Stimulated activated CD4-positive, alpha-beta T cell treated with anti-CD3 and anti-CD28 coated beads, Interleukin-15, amount 100 ng/mL, for 48 hours (primary cell): Measurements from ENCODE around the gene SLC34A2.

Experiments
- DNase-seq, 2 donors: peaks; one replicate each; pipeline ENCODE4 v3.0.0-alpha.2; 2020; ENCODE audit warnings: low read depth in 2 of 2

SLC34A2 gene

GRCh38 chr4:25662306-25662705 lies 6.7 kb downstream of the SLC34A2 start:
- no peak for DNase-seq

GRCh38 chr4:25663781-25664180 lies 8.1 kb downstream of the SLC34A2 start:
- DNase-seq, result no peak

DNA sequence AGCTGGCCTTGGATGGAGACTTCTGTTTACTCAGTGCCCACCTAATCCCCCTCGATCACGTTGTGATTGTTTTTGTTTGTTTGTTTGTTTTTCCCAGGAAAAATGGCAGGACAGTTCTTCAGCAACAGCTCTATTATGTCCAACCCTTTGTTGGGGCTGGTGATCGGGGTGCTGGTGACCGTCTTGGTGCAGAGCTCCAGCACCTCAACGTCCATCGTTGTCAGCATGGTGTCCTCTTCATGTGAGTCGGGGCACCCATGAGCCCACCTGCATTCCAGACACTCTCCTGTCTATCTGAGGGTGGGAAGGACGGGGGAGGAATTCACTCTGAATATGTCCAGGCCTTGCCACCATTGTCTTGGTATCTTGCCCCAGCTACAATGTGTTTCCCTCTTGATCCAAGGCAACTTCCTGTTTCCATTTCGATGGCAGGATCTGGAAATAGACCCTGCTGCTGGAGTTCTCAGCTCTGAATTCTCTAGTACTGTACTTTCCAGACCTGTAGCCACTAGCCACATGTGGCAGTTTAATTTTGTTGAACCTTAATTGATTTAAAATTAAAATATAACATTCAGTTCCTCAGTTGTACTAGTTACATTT lies 10.5 kb downstream of the SLC34A2 start:
- no peak for DNase-seq

- no peak for DNase-seq
These were observed 12.4 kb downstream of the SLC34A2 start for GRCh38 chr4:25667931-25668557.

DNA sequence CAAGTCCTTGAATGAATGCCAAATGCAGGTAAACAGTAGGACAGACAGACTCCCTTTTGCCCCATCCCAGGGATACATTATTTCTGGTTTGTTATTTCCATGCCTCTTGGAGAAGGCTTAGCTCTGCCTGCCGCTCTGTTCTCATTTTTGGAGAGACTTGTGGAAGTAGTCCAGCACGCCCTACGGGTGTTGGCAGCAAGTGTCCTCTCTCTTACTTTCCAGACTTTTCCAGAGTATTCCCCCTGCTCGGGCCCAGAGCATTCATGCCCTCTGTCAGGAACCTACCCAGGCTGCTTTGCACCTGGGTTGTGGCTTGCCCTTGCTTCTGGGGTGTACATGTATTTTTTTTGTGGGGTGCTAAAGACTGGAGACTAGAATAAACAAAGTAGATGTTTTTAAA lies 15.3 kb downstream of the SLC34A2 start:
- no peak for DNase-seq

DNA sequence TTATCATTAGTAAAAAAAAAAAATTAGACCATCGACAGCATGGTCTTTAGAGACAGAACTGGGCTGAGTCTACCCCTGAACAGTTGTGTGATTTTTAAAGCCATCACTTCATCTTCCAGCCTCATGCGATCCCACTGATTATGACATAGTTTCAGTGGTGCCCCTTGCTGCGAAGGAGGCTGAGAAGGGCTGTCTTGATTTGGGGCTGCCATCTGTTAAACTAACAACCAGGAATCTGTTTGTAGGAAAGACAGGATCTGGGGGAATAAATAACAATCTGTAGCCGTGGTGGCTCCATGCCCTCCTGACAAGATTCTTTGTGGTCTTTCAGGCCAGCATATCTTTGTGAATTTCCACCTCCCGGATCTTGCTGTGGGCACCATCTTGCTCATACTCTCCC lies 17.1 kb downstream of the SLC34A2 start:
- DNase-seq, result no peak

- DNase-seq, result no peak
These were observed 18.7 kb downstream of the SLC34A2 start for GRCh38 chr4:25674386-25674785.

GRCh38 chr4:25676221-25676620 lies 20.6 kb downstream of the SLC34A2 start:
- DNase-seq, result no peak

DNA sequence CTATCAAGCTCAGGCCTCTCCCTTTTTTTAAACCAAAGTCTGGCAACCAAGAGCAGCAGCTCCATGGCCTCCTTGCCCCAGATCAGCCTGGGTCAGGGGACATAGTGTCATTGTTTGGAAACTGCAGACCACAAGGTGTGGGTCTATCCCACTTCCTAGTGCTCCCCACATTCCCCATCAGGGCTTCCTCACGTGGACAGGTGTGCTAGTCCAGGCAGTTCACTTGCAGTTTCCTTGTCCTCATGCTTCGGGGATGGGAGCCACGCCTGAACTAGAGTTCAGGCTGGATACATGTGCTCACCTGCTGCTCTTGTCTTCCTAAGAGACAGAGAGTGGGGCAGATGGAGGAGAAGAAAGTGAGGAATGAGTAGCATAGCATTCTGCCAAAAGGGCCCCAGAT lies 21.5 kb downstream of the SLC34A2 start:
- DNase-seq, result no peak

DNA sequence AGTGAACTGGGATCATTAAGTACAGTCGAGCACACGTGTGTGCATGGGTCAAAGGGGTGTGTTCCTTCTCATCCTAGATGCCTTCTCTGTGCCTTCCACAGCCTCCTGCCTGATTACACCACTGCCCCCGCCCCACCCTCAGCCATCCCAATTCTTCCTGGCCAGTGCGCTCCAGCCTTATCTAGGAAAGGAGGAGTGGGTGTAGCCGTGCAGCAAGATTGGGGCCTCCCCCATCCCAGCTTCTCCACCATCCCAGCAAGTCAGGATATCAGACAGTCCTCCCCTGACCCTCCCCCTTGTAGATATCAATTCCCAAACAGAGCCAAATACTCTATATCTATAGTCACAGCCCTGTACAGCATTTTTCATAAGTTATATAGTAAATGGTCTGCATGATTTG lies 22.3 kb downstream of the SLC34A2 start:
- DNase-seq, result no peak

- DNase-seq, result no peak
These were observed 32.1 kb downstream of the SLC34A2 start for GRCh38 chr4:25687773-25688172.

- DNase-seq, result no peak
These were observed 38.8 kb downstream of the SLC34A2 start for GRCh38 chr4:25694466-25694865.

- DNase-seq, result no peak
These were observed 40.8 kb downstream of the SLC34A2 start for GRCh38 chr4:25696409-25696808.

GRCh38 chr4:25697516-25697915 lies 41.9 kb downstream of the SLC34A2 start:
- DNase-seq, result no peak

DNA sequence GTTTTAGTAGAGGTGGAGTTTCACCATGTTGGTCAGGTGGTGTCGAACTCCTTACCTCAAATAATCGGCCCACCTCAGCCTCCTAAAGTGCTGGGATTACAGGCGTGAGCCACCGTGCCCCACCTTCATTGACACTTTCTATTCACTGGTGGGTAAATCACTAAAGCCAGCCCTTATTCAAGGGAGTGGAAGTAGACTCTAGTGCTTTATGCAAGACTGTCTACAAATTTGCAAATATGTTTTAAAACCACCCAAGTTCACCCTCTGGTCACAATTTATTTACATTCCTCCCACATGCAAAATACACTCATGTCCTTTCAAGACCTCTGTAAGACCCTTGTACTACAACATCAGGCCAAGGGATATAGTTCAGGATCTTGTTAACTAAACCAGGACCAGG lies 45.0 kb downstream of the SLC34A2 start:
- no peak for DNase-seq

GRCh38 chr4:25702848-25703247 lies 47.2 kb downstream of the SLC34A2 start:
- DNase-seq, result no peak

DNA sequence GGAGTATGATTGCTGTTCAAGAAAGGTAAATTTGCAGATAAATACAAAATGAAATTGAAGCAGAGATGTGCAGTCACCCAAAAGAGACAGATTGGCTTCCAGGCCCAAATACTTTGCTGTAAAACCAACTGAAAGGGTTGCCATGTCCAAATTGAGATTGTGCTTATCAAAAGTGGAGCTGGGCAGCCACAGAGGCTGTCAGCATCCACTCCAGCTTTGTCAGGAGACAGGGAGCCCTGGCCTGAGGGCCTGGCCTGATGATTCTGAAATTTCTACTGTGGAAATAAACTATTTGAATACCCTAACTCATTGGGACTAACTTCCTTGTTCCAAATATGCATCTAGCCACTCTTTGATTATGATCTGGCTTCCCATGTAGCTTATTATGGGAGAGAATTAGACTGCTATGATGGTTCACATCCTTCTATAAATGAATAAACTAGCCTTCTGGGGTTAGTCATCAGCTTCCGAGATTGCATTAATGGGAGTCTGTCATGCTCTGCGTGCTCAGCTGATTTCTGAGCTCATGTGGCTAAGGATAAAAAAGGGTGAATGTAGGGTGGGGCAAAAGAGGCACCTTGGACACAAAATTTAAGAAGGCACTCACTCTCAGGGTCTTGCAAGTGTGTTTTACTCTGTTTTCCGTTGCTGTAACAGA lies 48.2 kb downstream of the SLC34A2 start:
- DNase-seq, result no peak

- DNase-seq, result no peak
These were observed 48.9 kb downstream of the SLC34A2 start for GRCh38 chr4:25704516-25704915.

DNA sequence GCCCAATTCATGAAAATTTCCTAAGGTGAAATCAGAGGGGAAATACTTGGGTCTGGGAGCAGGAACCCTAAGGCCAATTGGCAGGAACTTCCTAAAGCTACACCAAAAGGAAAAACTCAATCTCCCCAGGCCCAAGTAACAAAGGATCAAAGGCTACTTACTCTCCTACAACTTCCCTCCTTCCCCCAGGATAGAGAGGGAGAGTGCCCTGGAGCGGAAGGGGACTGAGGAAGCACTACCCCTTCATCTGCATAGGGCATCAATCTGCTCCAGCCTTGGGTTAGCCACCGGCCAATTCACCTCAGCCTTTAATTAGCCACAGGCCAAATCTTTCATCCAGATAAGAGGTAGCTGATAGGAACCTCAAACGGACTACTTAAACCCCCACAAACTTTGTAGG lies 55.0 kb downstream of the SLC34A2 start:
- no peak for DNase-seq

DNA sequence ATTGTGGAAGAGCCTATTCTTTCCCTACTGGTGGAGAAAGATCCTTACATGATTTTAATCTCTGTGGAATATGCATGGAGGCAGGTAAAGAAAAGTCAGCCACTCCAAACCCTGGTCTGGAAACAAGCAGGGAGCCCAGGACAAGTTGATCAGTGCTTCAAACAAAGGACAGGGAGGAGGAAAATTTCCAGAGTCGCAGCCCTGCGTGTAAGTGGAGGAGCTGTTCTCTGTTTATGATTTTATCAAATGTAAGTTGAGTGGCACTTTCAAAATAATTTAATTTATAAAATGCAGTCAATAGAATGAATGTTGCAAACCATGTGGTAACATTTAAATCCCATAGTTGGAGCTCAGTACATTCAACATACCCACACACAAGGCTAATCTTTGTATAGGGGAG lies 57.0 kb downstream of the SLC34A2 start:
- no peak for DNase-seq

GRCh38 chr4:25713812-25714211 lies 58.2 kb downstream of the SLC34A2 start:
- DNase-seq, result no peak

GRCh38 chr4:25722964-25723363 lies 67.3 kb downstream of the SLC34A2 start:
- no peak for DNase-seq

DNA sequence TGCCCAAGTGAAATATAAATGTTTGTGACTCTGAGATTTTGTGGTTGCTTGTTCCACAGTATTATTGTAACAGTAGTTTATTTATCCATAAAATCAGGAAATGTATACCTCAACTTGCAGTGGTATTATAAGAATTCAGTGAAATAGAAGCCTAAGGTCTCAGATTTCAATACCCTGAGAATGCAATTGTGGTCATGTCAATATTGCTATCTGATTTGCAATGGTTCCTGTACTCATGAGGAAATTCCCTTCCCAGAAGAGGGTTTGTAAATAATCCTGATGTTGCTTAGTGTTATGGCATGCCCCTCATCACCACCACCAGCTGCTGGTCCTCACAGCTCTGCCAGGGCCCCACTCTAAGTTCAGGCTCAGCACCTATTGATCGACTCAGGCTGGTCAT lies 67.8 kb downstream of the SLC34A2 start:
- no peak for DNase-seq

DNA sequence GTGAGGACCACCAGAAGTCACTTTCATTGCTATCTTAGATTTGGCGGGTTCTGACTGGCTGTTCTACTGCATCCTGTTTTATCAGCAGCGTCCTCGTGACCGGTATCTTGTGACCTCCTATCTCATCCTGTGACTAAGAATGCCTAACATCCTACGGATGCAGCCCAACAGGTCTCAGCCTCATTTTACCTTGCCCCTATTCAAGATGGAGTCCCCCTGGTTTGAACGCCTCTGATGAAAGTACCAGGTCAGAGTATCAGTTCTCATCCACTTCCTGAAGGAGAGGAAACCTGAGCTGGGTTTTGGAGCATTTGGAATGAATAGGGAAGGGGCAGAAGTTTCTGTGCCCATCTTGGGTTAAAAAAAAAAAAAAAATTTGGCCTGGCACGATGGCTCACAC lies 70.2 kb downstream of the SLC34A2 start:
- no peak for DNase-seq
